PC-9 (cell line): ENCODE measurements around the gene ASTL. TPM values are rescaled to one million over a fixed set of nuclear protein-coding genes. Genes with fewer than 3 reads are reported as not detected.

Source experiments
- BruUV-seq: library from RNA; stranded (reverse); fragments of 400-500 nt; replicated peaks from 2 replicates; lab custom pipeline; 2021; lab: Mats Ljungman, UMichigan
- CTCF ChIA-PET: fragments of 300-600 bp; sonication (Branson Sonifier 250); formaldehyde crosslinking; loops from one replicate; lab custom pipeline; 2022; ENCODE audit warnings: antibody characterized with exemption; lab: Charles Lee
- POLR2A ChIA-PET: fragments of 300-600 bp; sonication (Branson Sonifier 250); formaldehyde crosslinking; loops from one replicate; lab custom pipeline; 2022; ENCODE audit warnings: antibody characterized with exemption; ENCODE audit not compliant: unreplicated experiment; lab: Charles Lee
- DNase-seq, 2 experiments: peaks; one replicate each; pipeline versions ENCODE4 v3.0.0 to v3.0.0-alpha.2; 2015 to 2022; ENCODE audit warnings: mixed read lengths in 1 of 2
- H2AFZ ChIP-seq: fragments of 200-600 bp; sonication (generic); 2 replicates; pipeline ENCODE4 v1.8.1; 2017; ENCODE audit warnings: antibody characterized with exemption
- H3F3A ChIP-seq: fragments of 200-600 bp; sonication (generic); 2 replicates; pipeline ENCODE4 v1.8.1; 2017; ENCODE audit warnings: antibody characterized with exemption, mild to moderate bottlenecking, low read depth; ENCODE audit not compliant: insufficient read depth
- H3K27ac ChIP-seq: fragments of 200-600 bp; sonication (generic); 2 replicates; pipeline ENCODE4 v1.6.1; 2016; ENCODE audit warnings: mixed run types
- H3K27me3 ChIP-seq: fragments of 200-600 bp; sonication (generic); 2 replicates; pipeline ENCODE4 v1.6.1; 2016; ENCODE audit warnings: low read depth, mixed run types; ENCODE audit not compliant: insufficient read depth
- H3K36me3 ChIP-seq: fragments of 200-600 bp; sonication (generic); 2 replicates; pipeline ENCODE4 v1.6.1; 2016; ENCODE audit warnings: low read depth, mixed run types
- H3K4me1 ChIP-seq: fragments of 200-600 bp; sonication (generic); replicated peaks from 2 replicates; pipeline ENCODE4 v1.6.1; 2016; ENCODE audit warnings: mixed run types; ENCODE audit not compliant: insufficient read depth
- H3K4me2 ChIP-seq: fragments of 200-600 bp; sonication (generic); 2 replicates; pipeline ENCODE4 v1.6.1; 2017; ENCODE audit warnings: mixed run types
- H3K4me3 ChIP-seq: fragments of 200-600 bp; sonication (generic); 2 replicates; pipeline ENCODE4 v1.6.1; 2016; ENCODE audit warnings: mixed run types
- H3K79me2 ChIP-seq: fragments of 200-600 bp; sonication (generic); 2 replicates; pipeline ENCODE4 v1.6.1; 2017; ENCODE audit warnings: low read depth, mixed run types
- H3K9me2 ChIP-seq: fragments of 200-600 bp; sonication (generic); 2 replicates; pipeline ENCODE4 v1.8.1; 2017; ENCODE audit warnings: mild to moderate bottlenecking; ENCODE audit not compliant: insufficient read depth
- H3K9me3 ChIP-seq: fragments of 200-600 bp; sonication (generic); 2 replicates; pipeline ENCODE4 v1.8.1; 2016; ENCODE audit warnings: low read depth; ENCODE audit not compliant: insufficient read depth
- H4K20me1 ChIP-seq: fragments of 200-600 bp; sonication (generic); 2 replicates; pipeline ENCODE4 v1.8.1; 2017; ENCODE audit not compliant: insufficient read depth
- CTCF ChIP-seq: fragments of 200-600 bp; sonication (generic); conservative IDR thresholded peaks from 2 replicates; pipeline ENCODE4 v1.6.1; 2017; ENCODE audit warnings: mixed run types, antibody characterized with exemption, mild to moderate bottlenecking, moderate library complexity
- EZH2 ChIP-seq: fragments of 200-600 bp; sonication (generic); IDR thresholded peaks from 2 replicates; pipeline ENCODE4 v1.8.0; 2017; ENCODE audit warnings: antibody characterized with exemption, low read depth
- intact Hi-C: fragments of 100-400 bp; cut with micrococcal nuclease; formaldehyde crosslinking; loops from one replicate; pipeline ENCODE4 v1.10.0; 2022; ENCODE audit not compliant: unreplicated experiment
- total RNA-seq: library from RNA; stranded (reverse); gene quantifications from 2 replicates; pipeline ENCODE4 v1.2.3, GENCODE V29; 2021

ASTL gene
- total RNA-seq, 1 experiment from 2014 or later: not detected

GRCh38 chr2:96115631-96116423 lies 22.5 kb downstream of the ASTL start:
- peak overlapping the region; percentile 81; the same call in 1 of the 2 replicates for H3K4me2 ChIP-seq
- DNase-seq: no peak
- no peaks in the 10 kb centered on the region for H3K9me3 ChIP-seq
- no peak overlapping the region for H3K27ac ChIP-seq
- peaks cover 5% of the 10 kb centered on the region; the same call in 1 of the 2 replicates for H3K4me1 ChIP-seq
- no TSS peak for BruUV-seq
- H3K27me3 ChIP-seq: peaks cover 50% of the 10 kb centered on the region
- no peaks in the 10 kb centered on the region for H4K20me1 ChIP-seq
- H3K4me3 ChIP-seq: no peak overlapping the region; the same call in 1 of the 2 replicates
- no peaks in the 10 kb centered on the region for H3K36me3 ChIP-seq
- ChIA-PET CTCF (interaction anchor here (1.3 to 1.4 kb wide), 2 partner anchors 23 to 59 kb away, joined by 4 read pairs; partner anchors contain the start of gene ASTL), POLR2A (interaction anchor here (0.7 kb wide), 1 partner anchor 106 kb away, joined by 10 read pairs; no protein-coding TSS in a partner anchor)
- H3F3A ChIP-seq: no peaks in the 10 kb centered on the region
- no peaks in the 10 kb centered on the region for H3K9me2 ChIP-seq
- intact Hi-C loops: loop anchor here (2.0 kb wide), 1 partner anchor 53 kb away; no protein-coding TSS in a partner anchor
- TF ChIP-seq EZH2: no peak
- TF ChIP-seq CTCF: no peak
- no peak overlapping the region for H2AFZ ChIP-seq
- no peaks in the 10 kb centered on the region for H3K79me2 ChIP-seq

- Histone ChIP-seq H3K4me1 (peaks cover 5% of the 10 kb centered on the region; the same call in 1 of the 2 replicates), H3F3A (no peaks in the 10 kb centered on the region), H3K9me3 (no peaks in the 10 kb centered on the region), H3K27me3 (peaks cover 45% of the 10 kb centered on the region), H3K27ac (no peak overlapping the region), H4K20me1 (no peaks in the 10 kb centered on the region), H2AFZ (no peak overlapping the region), H3K79me2 (no peaks in the 10 kb centered on the region), H3K9me2 (no peaks in the 10 kb centered on the region), H3K4me3 (no peak overlapping the region), H3K4me2 (no peak overlapping the region), H3K36me3 (no peaks in the 10 kb centered on the region)
- intact Hi-C loops: loop anchor here (5.0 kb wide), 1 partner anchor 38 kb away; no protein-coding TSS in a partner anchor
- ChIA-PET CTCF (no interaction called here), POLR2A (no interaction called here)
- no peak for DNase-seq
- TF ChIP-seq EZH2 (no peak), CTCF (no peak)
- no TSS peak for BruUV-seq
Observed at GRCh38 chr2:96114903-96115581, 23.3 kb downstream of the ASTL start.

- no peaks in the 10 kb centered on the region for H3K9me3 ChIP-seq
- no peak overlapping the region for H3K4me3 ChIP-seq
- no TSS peak for BruUV-seq
- H3K27ac ChIP-seq: no peak overlapping the region
- ChIA-PET CTCF (no interaction called here), POLR2A (no interaction called here)
- peaks cover 40% of the 10 kb centered on the region for H3K27me3 ChIP-seq
- H3F3A ChIP-seq: no peaks in the 10 kb centered on the region
- H3K36me3 ChIP-seq: no peaks in the 10 kb centered on the region
- no peaks in the 10 kb centered on the region for H3K79me2 ChIP-seq
- peaks cover 5% of the 10 kb centered on the region; the same call in 1 of the 2 replicates for H3K4me1 ChIP-seq
- no peaks in the 10 kb centered on the region for H4K20me1 ChIP-seq
- TF ChIP-seq CTCF (no peak), EZH2 (no peak)
- no peak overlapping the region for H2AFZ ChIP-seq
- H3K9me2 ChIP-seq: no peaks in the 10 kb centered on the region
- no peak overlapping the region for H3K4me2 ChIP-seq
- intact Hi-C loops: loop anchor here (5.0 kb wide), 1 partner anchor 37 kb away; no protein-coding TSS in a partner anchor
- no peak for DNase-seq
Observed at GRCh38 chr2:96114546-96114902, 23.8 kb downstream of the ASTL start.
